ENCODE results near the gene IGFBPL1. TPM values are rescaled to one million over a fixed set of nuclear protein-coding genes. Genes with fewer than 3 reads are reported as not detected.

Gene IGFBPL1
- total and polyA plus RNA-seq, 2 of the 13 experiments (the other 11 are each of a cell fraction or from before 2014, with no cell fraction given): 0.24 TPM; not detected in 1

DNA sequence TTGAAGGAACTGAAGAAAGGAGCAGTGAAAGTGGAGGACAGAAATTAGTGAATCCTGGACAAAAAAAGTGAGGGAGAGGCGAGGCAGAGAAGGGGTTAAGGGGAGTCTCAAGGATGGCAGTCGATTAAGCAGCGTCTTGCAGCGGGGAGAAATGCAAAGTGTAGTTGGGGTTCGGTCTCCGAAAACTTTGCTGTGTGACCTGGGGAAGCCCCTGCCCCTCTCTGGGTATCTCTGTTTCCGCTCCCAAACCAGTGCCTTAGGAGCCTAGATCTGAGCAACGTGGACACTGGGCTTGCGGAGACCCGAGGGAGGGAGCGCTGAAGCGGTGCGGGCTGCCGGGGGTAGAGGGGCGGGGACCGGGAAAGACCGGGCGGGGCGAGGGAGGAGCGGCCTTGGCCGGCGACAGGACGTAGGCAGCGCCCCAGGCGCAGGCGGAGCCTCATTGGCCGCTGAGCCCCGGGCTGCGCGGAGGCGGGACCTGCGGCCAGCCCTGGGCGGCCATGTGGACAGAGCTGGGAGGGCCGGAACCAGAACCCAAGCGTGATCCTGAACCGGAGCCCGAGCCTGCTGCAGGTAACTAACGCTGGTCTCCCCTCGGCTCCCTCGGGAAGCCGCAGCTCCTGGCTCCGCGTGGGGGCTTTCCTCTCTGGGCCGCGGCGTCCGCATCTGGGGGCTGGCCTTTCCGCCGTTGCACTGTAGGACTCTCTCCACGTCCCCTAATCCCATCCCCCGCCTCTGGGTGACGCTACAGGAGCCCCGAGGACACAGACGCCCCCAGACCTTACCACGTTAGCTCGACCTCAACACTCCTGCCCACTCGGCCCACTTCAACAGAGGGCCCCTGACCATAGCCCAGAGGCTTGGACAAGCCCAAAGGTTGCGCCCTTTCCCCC, 31.8 kb downstream of the IGFBPL1 start, which contains the start of gene ALDH1B1 (continued):
- TF ChIP-seq CREM (IDR thresholded peaks at IDR 0.05) (no peak; the same call in 1 of the 2 replicates), CREM (CRISPR knock-in tag; IDR thresholded peaks at IDR 0.05) (no peak), ERF (CRISPR knock-in tag; IDR thresholded peaks at IDR 0.05) (peak; percentile 90), ARNTL (CRISPR knock-in tag; IDR thresholded peaks at IDR 0.05) (peak; percentile 78), TBP (CRISPR knock-in tag; IDR thresholded peaks at IDR 0.05) (no peak), XBP1 (CRISPR knock-in tag; IDR thresholded peaks at IDR 0.05) (no peak), NRL (CRISPR knock-in tag; IDR thresholded peaks at IDR 0.05; ENCODE audit: borderline replicate concordance) (peak; percentile 87; the same call in 1 of the 2 replicates), GZF1 (CRISPR knock-in tag; IDR thresholded peaks at IDR 0.05) (peak; percentile 72; the same call in 1 of the 2 replicates), ZNF773 (CRISPR knock-in tag; IDR thresholded peaks at IDR 0.05; ENCODE audit: borderline replicate concordance) (peak; percentile 57; the same call in 1 of the 2 replicates), RFX1 (IDR thresholded peaks at IDR 0.05) (no peak), ZNF766 (CRISPR knock-in tag; IDR thresholded peaks at IDR 0.05; ENCODE audit: borderline replicate concordance) (peak; percentile 91; the same call in 1 of the 2 replicates), ZNF746 (CRISPR knock-in tag; IDR thresholded peaks at IDR 0.05) (no peak; the same call in 1 of the 2 replicates), CCAR2 (optimal IDR thresholded peaks at IDR 0.05; ENCODE audit: low read depth, low read length) (no peak), ZNF546 (CRISPR knock-in tag; conservative IDR thresholded peaks at IDR 0.05) (peak; percentile 51; the same call in 1 of the 2 replicates), ZNF619 (CRISPR knock-in tag; IDR thresholded peaks at IDR 0.05) (no peak), ZNF792 (CRISPR knock-in tag; IDR thresholded peaks at IDR 0.05) (no peak), SYNCRIP (IDR thresholded peaks at IDR 0.05; ENCODE audit: insufficient read depth, low read depth, low read length) (no peak), HOXA9 (CRISPR knock-in tag; IDR thresholded peaks at IDR 0.05; ENCODE audit: borderline replicate concordance) (no peak), ZNF652 (CRISPR knock-in tag; IDR thresholded peaks at IDR 0.05; ENCODE audit: borderline replicate concordance, low read depth) (peak; percentile 90), ZNF460 (CRISPR knock-in tag; IDR thresholded peaks at IDR 0.05; ENCODE audit: borderline replicate concordance) (no peak), ZNF367 (CRISPR knock-in tag; IDR thresholded peaks at IDR 0.05; ENCODE audit: borderline replicate concordance) (no peak; the same call in 1 of the 2 replicates), AGO1 (IDR thresholded peaks at IDR 0.05; ENCODE audit: low read depth, low read length, poor library complexity, severe bottlenecking) (peak; percentile 36)
- TF ChIP-seq, protein P1, sequence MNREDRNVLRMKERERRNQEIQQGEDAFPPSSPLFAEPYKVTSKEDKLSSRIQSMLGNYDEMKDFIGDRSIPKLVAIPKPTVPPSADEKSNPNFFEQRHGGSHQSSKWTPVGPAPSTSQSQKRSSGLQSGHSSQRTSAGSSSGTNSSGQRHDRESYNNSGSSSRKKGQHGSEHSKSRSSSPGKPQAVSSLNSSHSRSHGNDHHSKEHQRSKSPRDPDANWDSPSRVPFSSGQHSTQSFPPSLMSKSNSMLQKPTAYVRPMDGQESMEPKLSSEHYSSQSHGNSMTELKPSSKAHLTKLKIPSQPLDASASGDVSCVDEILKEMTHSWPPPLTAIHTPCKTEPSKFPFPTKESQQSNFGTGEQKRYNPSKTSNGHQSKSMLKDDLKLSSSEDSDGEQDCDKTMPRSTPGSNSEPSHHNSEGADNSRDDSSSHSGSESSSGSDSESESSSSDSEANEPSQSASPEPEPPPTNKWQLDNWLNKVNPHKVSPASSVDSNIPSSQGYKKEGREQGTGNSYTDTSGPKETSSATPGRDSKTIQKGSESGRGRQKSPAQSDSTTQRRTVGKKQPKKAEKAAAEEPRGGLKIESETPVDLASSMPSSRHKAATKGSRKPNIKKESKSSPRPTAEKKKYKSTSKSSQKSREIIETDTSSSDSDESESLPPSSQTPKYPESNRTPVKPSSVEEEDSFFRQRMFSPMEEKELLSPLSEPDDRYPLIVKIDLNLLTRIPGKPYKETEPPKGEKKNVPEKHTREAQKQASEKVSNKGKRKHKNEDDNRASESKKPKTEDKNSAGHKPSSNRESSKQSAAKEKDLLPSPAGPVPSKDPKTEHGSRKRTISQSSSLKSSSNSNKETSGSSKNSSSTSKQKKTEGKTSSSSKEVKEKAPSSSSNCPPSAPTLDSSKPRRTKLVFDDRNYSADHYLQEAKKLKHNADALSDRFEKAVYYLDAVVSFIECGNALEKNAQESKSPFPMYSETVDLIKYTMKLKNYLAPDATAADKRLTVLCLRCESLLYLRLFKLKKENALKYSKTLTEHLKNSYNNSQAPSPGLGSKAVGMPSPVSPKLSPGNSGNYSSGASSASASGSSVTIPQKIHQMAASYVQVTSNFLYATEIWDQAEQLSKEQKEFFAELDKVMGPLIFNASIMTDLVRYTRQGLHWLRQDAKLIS (CRISPR knock-in tag; IDR thresholded peaks at IDR 0.05): peak; percentile 42; the same call in 1 of the 2 replicates
- TF ChIP-seq, protein P2, sequence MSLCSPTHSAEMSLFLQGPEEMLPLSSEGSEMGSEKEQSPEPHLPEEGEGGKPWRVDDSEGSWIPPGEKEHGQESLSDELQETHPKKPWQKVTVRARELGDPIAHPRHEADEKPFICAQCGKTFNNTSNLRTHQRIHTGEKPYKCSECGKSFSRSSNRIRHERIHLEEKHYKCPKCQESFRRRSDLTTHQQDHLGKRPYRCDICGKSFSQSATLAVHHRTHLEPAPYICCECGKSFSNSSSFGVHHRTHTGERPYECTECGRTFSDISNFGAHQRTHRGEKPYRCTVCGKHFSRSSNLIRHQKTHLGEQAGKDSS (CRISPR knock-in tag; IDR thresholded peaks at IDR 0.05; ENCODE audit: borderline replicate concordance, low read depth): peak; percentile 81; the same call in 1 of the 2 replicates
- TF ChIP-seq, protein P3, sequence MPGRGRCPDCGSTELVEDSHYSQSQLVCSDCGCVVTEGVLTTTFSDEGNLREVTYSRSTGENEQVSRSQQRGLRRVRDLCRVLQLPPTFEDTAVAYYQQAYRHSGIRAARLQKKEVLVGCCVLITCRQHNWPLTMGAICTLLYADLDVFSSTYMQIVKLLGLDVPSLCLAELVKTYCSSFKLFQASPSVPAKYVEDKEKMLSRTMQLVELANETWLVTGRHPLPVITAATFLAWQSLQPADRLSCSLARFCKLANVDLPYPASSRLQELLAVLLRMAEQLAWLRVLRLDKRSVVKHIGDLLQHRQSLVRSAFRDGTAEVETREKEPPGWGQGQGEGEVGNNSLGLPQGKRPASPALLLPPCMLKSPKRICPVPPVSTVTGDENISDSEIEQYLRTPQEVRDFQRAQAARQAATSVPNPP (CRISPR knock-in tag; IDR thresholded peaks at IDR 0.05): no peak

Data from HepG2 (cell line).